B cell (primary cell): ENCODE results near the gene ZSWIM3. TPM values are rescaled to one million over a fixed set of nuclear protein-coding genes. Genes with fewer than 3 reads are reported as not detected.

Experiments used
- ATAC-seq: fragments of 200-7000 bp; cut with Tn5 transposase; one replicate; pipeline ENCODE4 v1.10.0; 2021; ENCODE audit warnings: low read depth, mild to moderate bottlenecking, moderate number of reproducible peaks, moderate library complexity
- CTCF ChIA-PET: fragments of 350-600 bp; sonication (Branson Sonifier 250); formaldehyde crosslinking; loops from one replicate; lab custom pipeline; 2021; ENCODE audit warnings: antibody characterized with exemption, inconsistent platforms; lab: Charles Lee
- POLR2A ChIA-PET: fragments of 350-600 bp; sonication (Branson Sonifier 250); formaldehyde crosslinking; loops from one replicate; lab custom pipeline; 2021; ENCODE audit warnings: antibody characterized with exemption; lab: Charles Lee
- DNase-seq: peaks from one replicate; pipeline ENCODE4 v3.0.0; 2013
- H2AFZ ChIP-seq: 2 replicates; pipeline ENCODE4 v1.6.1; 2012; ENCODE audit warnings: mild to moderate bottlenecking, low read depth, low read length; ENCODE audit not compliant: insufficient read depth, poor library complexity, severe bottlenecking
- H3K27ac ChIP-seq, 2 donors: 1 replicate in 1 of 2; 2 replicates in 1 of 2; pipeline ENCODE4 v1.5.1; 2012 to 2013; ENCODE audit warnings: low read length in 2 of 2, mild to moderate bottlenecking in 2 of 2, moderate library complexity in 1 of 2
- H3K27me3 ChIP-seq, 4 experiments: fragments of 200-600 bp in 1 of 4; sonication (generic) in 1 of 4; replicated peaks in 1 of 4; 1 replicate in 2 of 4; 2 replicates in 2 of 4; pipeline versions ENCODE4 v1.6.1 to v1.7.0; 2013 to 2016; ENCODE audit warnings: low read length in 3 of 4, mild to moderate bottlenecking in 2 of 4, mixed read lengths in 1 of 4, moderate library complexity in 1 of 4; ENCODE audit not compliant: insufficient read depth in 4 of 4, control insufficient read depth in 3 of 4; ENCODE audit errors: control extremely low read depth in 1 of 4
- H3K36me3 ChIP-seq, 2 experiments: replicated peaks in 1 of 2; 1 replicate in 1 of 2; 2 replicates in 1 of 2; pipeline versions ENCODE4 v1.6.1 to v1.7.1; 2013; ENCODE audit warnings: low read length in 1 of 2; ENCODE audit not compliant: insufficient read depth in 2 of 2, control insufficient read depth in 1 of 2; ENCODE audit errors: control extremely low read depth in 1 of 2, extremely low read depth in 1 of 2
- H3K4me1 ChIP-seq, 2 donors: fragments of 200-600 bp in 1 of 2; sonication (generic) in 1 of 2; 1 replicate in 1 of 2; 2 replicates in 1 of 2; pipeline versions ENCODE4 v1.5.1 to v1.6.1; 2013 to 2017; ENCODE audit warnings: low read length in 2 of 2; ENCODE audit not compliant: control insufficient read depth in 2 of 2, insufficient read depth in 2 of 2
- H3K4me2 ChIP-seq: replicated peaks from 2 replicates; pipeline ENCODE3; 2012; ENCODE audit warnings: mild to moderate bottlenecking, low read depth, low read length; ENCODE audit not compliant: poor library complexity, severe bottlenecking
- H3K4me3 ChIP-seq, 5 experiments: fragments of 200-600 bp in 1 of 5; sonication (generic) in 1 of 5; 1 replicate in 3 of 5; 2 replicates in 2 of 5; pipeline versions ENCODE4 v1.5.1 to v1.7.0; 2011 to 2016; ENCODE audit warnings: low read length in 4 of 5, mild to moderate bottlenecking in 4 of 5, low read depth in 2 of 5, control low read depth in 1 of 5, moderate library complexity in 1 of 5; ENCODE audit not compliant: insufficient read depth in 1 of 5; ENCODE audit errors: control extremely low read depth in 1 of 5, extremely low read depth in 1 of 5
- H3K79me2 ChIP-seq: fragments of 200-600 bp; sonication (generic); one replicate; pipeline ENCODE4 v1.6.0; 2016; ENCODE audit warnings: low read length; ENCODE audit not compliant: control insufficient read depth, insufficient read depth
- H3K9ac ChIP-seq: fragments of 200-600 bp; sonication (generic); 2 replicates; pipeline ENCODE4 v1.6.1; 2017; ENCODE audit warnings: mild to moderate bottlenecking, low read length, moderate library complexity
- H3K9me3 ChIP-seq, 3 donors: one replicate each; pipeline versions ENCODE4 v1.6.1 to v1.7.1; 2013; ENCODE audit warnings: low read length in 2 of 3; ENCODE audit not compliant: control insufficient read depth in 2 of 3, insufficient read depth in 1 of 3; ENCODE audit errors: control extremely low read depth in 1 of 3
- H4K20me1 ChIP-seq: 2 replicates; pipeline ENCODE4 v1.6.0; 2012; ENCODE audit warnings: mild to moderate bottlenecking, low read length; ENCODE audit not compliant: insufficient read depth, control insufficient read depth, poor library complexity, severe bottlenecking
- H3K27ac Mint-ChIP-seq: one replicate; pipeline ENCODE4 v1.8.0; 2021; ENCODE audit warnings: mixed read lengths
- H3K27me3 Mint-ChIP-seq: one replicate; pipeline ENCODE4 v1.8.0; 2021; ENCODE audit warnings: mixed read lengths
- H3K4me1 Mint-ChIP-seq: one replicate; pipeline ENCODE4 v1.8.0; 2021; ENCODE audit warnings: mixed read lengths
- H3K4me3 Mint-ChIP-seq: one replicate; pipeline ENCODE4 v1.8.0; 2021; ENCODE audit warnings: mixed read lengths
- H3K9me3 Mint-ChIP-seq: one replicate; pipeline ENCODE4 v1.8.0; 2022; ENCODE audit warnings: mixed read lengths; ENCODE audit not compliant: insufficient read depth
- EZH2 ChIP-seq: IDR thresholded peaks from 2 replicates; pipeline ENCODE4 v1.6.1; 2012; ENCODE audit warnings: borderline replicate concordance, low read depth, mild to moderate bottlenecking, moderate library complexity, low read length; ENCODE audit not compliant: insufficient read depth, poor library complexity, severe bottlenecking
- WGBS: methylation state at CpG from one replicate; pipeline ENCODE4 v1.1.5; 2013; ENCODE audit warnings: missing lambda C conversion rate; ENCODE audit not compliant: insufficient coverage; 5-methylcytosine and 5-hydroxymethylcytosine counted together
- intact Hi-C: fragments of 100-400 bp; cut with micrococcal nuclease; formaldehyde crosslinking; loops from one replicate; pipeline ENCODE4 v1.10.0; 2022
- polyA plus RNA-seq: library from polyadenylated mRNA; depleted of rRNA; stranded (reverse); fragments of >200 nt; gene quantifications from 2 replicates; pipeline ENCODE4 v1.2.3, GENCODE V29; 2012
- total RNA-seq, 2 donors: library from RNA; stranded (reverse); fragments of 120-200 nt in 1 of 2; gene quantifications; 1 replicate in 1 of 2; 2 replicates in 1 of 2; pipeline versions ENCODE4 v1.2.3 to v1.2.4, GENCODE V29; 2013 to 2022
- TF ChIP-seq, protein P1 (sequence below): fragments of 200-600 bp; IDR thresholded peaks from one replicate; pipeline ENCODE4 v1.8.0; 2022; ENCODE audit warnings: antibody characterized with exemption, mild to moderate bottlenecking

Gene ZSWIM3
- total and polyA plus RNA-seq, 2 donors (not counting 1 experiment from before 2014, with no cell fraction given) = 4.0 to 7.1 TPM

- Mint-ChIP-seq H3K27ac (no peak overlapping the region), H3K27me3 (no peaks in the 10 kb centered on the region), H3K4me1 (no peaks in the 10 kb centered on the region), H3K9me3 (no peaks in the 10 kb centered on the region), H3K4me3 (no peak overlapping the region)
- no peak overlapping the region for H3K4me3 ChIP-seq
- no peaks in the 10 kb centered on the region for H4K20me1 ChIP-seq
- no peak for TF ChIP-seq EZH2
- TF ChIP-seq, protein P1, sequence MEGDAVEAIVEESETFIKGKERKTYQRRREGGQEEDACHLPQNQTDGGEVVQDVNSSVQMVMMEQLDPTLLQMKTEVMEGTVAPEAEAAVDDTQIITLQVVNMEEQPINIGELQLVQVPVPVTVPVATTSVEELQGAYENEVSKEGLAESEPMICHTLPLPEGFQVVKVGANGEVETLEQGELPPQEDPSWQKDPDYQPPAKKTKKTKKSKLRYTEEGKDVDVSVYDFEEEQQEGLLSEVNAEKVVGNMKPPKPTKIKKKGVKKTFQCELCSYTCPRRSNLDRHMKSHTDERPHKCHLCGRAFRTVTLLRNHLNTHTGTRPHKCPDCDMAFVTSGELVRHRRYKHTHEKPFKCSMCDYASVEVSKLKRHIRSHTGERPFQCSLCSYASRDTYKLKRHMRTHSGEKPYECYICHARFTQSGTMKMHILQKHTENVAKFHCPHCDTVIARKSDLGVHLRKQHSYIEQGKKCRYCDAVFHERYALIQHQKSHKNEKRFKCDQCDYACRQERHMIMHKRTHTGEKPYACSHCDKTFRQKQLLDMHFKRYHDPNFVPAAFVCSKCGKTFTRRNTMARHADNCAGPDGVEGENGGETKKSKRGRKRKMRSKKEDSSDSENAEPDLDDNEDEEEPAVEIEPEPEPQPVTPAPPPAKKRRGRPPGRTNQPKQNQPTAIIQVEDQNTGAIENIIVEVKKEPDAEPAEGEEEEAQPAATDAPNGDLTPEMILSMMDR = no peak
- ChIA-PET CTCF (interaction anchor here (0.7 kb wide), 1 partner anchor 15 kb away, joined by 3 read pairs; no protein-coding TSS in a partner anchor), POLR2A (no interaction called here)
- ATAC-seq (no peak), DNase-seq (no peak)
- intact Hi-C loops = no loop called here
- H3K27me3 ChIP-seq = no peaks in the 10 kb centered on the region
- H3K9ac ChIP-seq = no peak overlapping the region
- peaks cover 0 to 2% of the 10 kb centered on the region in 2 experiments for H3K36me3 ChIP-seq
- H3K79me2 ChIP-seq = peaks cover 5% of the 10 kb centered on the region
- WGBS = 82% methylated on average over 2 of the region's 6 CpGs
- H3K9me3 ChIP-seq = no peaks in the 10 kb centered on the region
- H3K4me2 ChIP-seq = no peak overlapping the region
- H3K4me1 ChIP-seq = no peaks in the 10 kb centered on the region
- H3K27ac ChIP-seq = no peak overlapping the region
- no peak overlapping the region for H2AFZ ChIP-seq
Measured at GRCh38 chr20:45867136-45867818, 9.9 kb downstream of the ZSWIM3 start.

DNA sequence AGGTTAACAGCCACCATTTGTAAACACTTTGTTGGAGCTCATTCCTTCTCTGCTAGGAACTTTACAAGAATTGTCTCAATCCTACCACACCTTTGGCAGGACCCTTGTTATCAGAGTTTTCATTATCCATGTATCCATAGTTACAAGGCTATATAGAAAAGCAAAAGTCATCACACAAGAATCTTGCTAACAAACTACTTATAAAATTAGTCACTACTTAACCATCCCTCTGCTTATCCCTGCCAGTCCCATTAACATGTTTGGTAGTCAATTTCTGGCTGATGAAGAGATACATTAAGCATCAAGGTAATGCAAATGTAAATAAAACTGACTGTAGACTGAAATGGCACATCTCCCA, 10.4 kb downstream of the ZSWIM3 start:
- no peak overlapping the region for H3K27ac Mint-ChIP-seq
- Histone ChIP-seq H3K79me2 (peaks cover 5% of the 10 kb centered on the region), H4K20me1 (no peaks in the 10 kb centered on the region), H2AFZ (no peak overlapping the region), H3K9me3 (no peaks in the 10 kb centered on the region), H3K4me3 (no peak overlapping the region), H3K27ac (no peak overlapping the region), H3K27me3 (no peaks in the 10 kb centered on the region), H3K4me2 (no peak overlapping the region), H3K36me3 (peaks cover 0 to 5% of the 10 kb centered on the region in 2 experiments), H3K4me1 (no peaks in the 10 kb centered on the region), H3K9ac (no peak overlapping the region)
- ATAC-seq = no peak
- no peaks in the 10 kb centered on the region for H3K9me3 Mint-ChIP-seq
- no peaks in the 10 kb centered on the region for H3K4me1 Mint-ChIP-seq
- DNase-seq = no peak
- ChIA-PET CTCF (interaction anchor here (0.7 kb wide), 1 partner anchor 14 kb away, joined by 3 read pairs; no protein-coding TSS in a partner anchor), POLR2A (no interaction called here)
- no peak for TF ChIP-seq EZH2
- TF ChIP-seq, protein P1 = no peak
- H3K4me3 Mint-ChIP-seq = no peak overlapping the region
- no peaks in the 10 kb centered on the region for H3K27me3 Mint-ChIP-seq
- intact Hi-C loops = no loop called here
